GM23338 (cell line): Measurements from ENCODE around the gene KLHL36. TPM values are rescaled to one million over a fixed set of nuclear protein-coding genes. Genes with fewer than 3 reads are reported as not detected.

Experiments
- ATAC-seq: fragments of 200-7000 bp; cut with Tn5 transposase; 3 replicates; pipeline ENCODE4 v1.9.1; 2020
- DNase-seq: peaks from one replicate; pipeline ENCODE4 v3.0.0-alpha.2; 2015; ENCODE audit warnings: low spot score
- H2AFZ ChIP-seq: fragments of 200-600 bp; sonication (generic); 2 replicates; pipeline ENCODE4 v1.8.0; 2016; ENCODE audit warnings: antibody characterized with exemption, mild to moderate bottlenecking, moderate library complexity
- H3F3A ChIP-seq: fragments of 200-600 bp; sonication (generic); replicated peaks from 2 replicates; pipeline ENCODE4 v1.8.0; 2017; ENCODE audit warnings: antibody characterized with exemption, mixed run types, low read depth
- H3K27ac ChIP-seq: fragments of 200-600 bp; sonication (generic); 2 replicates; pipeline ENCODE4 v1.6.1; 2016; ENCODE audit warnings: low read depth
- H3K27me3 ChIP-seq: fragments of 200-600 bp; sonication (generic); 2 replicates; pipeline ENCODE4 v1.8.0; 2016; ENCODE audit warnings: mild to moderate bottlenecking, mixed run types, moderate library complexity; ENCODE audit not compliant: insufficient read depth
- H3K36me3 ChIP-seq: fragments of 200-600 bp; sonication (generic); 2 replicates; pipeline ENCODE4 v1.8.0; 2016; ENCODE audit warnings: mild to moderate bottlenecking; ENCODE audit not compliant: insufficient read depth
- H3K4me1 ChIP-seq: fragments of 200-600 bp; sonication (generic); 2 replicates; pipeline ENCODE4 v1.8.0; 2016; ENCODE audit warnings: mild to moderate bottlenecking, moderate library complexity; ENCODE audit not compliant: insufficient read depth
- H3K4me2 ChIP-seq: fragments of 200-600 bp; sonication (generic); 2 replicates; pipeline ENCODE4 v1.7.1; 2017; ENCODE audit warnings: mixed run types
- H3K4me3 ChIP-seq: fragments of 200-600 bp; sonication (generic); 2 replicates; pipeline ENCODE4 v1.6.1; 2016; ENCODE audit warnings: mixed run types
- H3K79me2 ChIP-seq: fragments of 200-600 bp; sonication (generic); replicated peaks from 2 replicates; pipeline ENCODE4 v1.8.0; 2017; ENCODE audit warnings: mild to moderate bottlenecking; ENCODE audit not compliant: insufficient read depth
- H3K9me2 ChIP-seq: fragments of 200-600 bp; sonication (generic); 2 replicates; pipeline ENCODE4 v1.8.0; 2017; ENCODE audit not compliant: insufficient read depth
- H4K20me1 ChIP-seq: fragments of 200-600 bp; sonication (generic); replicated peaks from 2 replicates; pipeline ENCODE4 v1.8.0; 2017; ENCODE audit warnings: mild to moderate bottlenecking; ENCODE audit not compliant: insufficient read depth
- H3K27ac Mint-ChIP-seq: 2 replicates; pipeline ENCODE4 v1.8.0; 2020; ENCODE audit warnings: inconsistent platforms, mild to moderate bottlenecking, moderate library complexity, mixed read lengths
- H3K27me3 Mint-ChIP-seq: 3 replicates; pipeline ENCODE4 v1.8.0; 2022; ENCODE audit warnings: low read depth, mild to moderate bottlenecking, moderate library complexity, mixed read lengths, inconsistent platforms; ENCODE audit not compliant: insufficient read depth, poor library complexity
- H3K36me3 Mint-ChIP-seq: 3 replicates; pipeline ENCODE4 v1.8.0; 2021; ENCODE audit warnings: low read depth, mild to moderate bottlenecking, inconsistent platforms, moderate library complexity, mixed read lengths
- H3K4me1 Mint-ChIP-seq: 3 replicates; pipeline ENCODE4 v1.8.0; 2020; ENCODE audit warnings: mild to moderate bottlenecking, inconsistent platforms, mixed read lengths
- H3K4me3 Mint-ChIP-seq: 3 replicates; pipeline ENCODE4 v1.8.0; 2021; ENCODE audit warnings: moderate library complexity, mild to moderate bottlenecking, inconsistent platforms, mixed read lengths
- H3K9me3 Mint-ChIP-seq: 3 replicates; pipeline ENCODE4 v1.8.0; 2020; ENCODE audit warnings: moderate library complexity, mild to moderate bottlenecking, inconsistent platforms, mixed read lengths
- CREB1 ChIP-seq: fragments of 250-450 bp; sonication (Bioruptor Pico); IDR thresholded peaks from 2 replicates; pipeline ENCODE4 v1.5.0; 2020; ENCODE audit warnings: low read depth, mild to moderate bottlenecking, moderate library complexity
- CTCF ChIP-seq, 2 experiments: fragments of 200-600 bp in 1 of 2; sonication (generic) in 1 of 2; conservative IDR thresholded peaks; 2 replicates each; pipeline versions ENCODE4 v1.5.1 to v1.6.1; 2016 to 2017; ENCODE audit warnings: antibody characterized with exemption in 2 of 2, low read depth in 2 of 2, mild to moderate bottlenecking in 2 of 2, moderate library complexity in 1 of 2
- ETS1 ChIP-seq: IDR thresholded peaks from 2 replicates; pipeline ENCODE4 v1.6.1; 2016; ENCODE audit warnings: antibody characterized with exemption
- EZH2 ChIP-seq: fragments of 200-600 bp; sonication (generic); IDR thresholded peaks from one replicate; pipeline ENCODE4 v1.8.0; 2017; ENCODE audit warnings: antibody characterized with exemption, mild to moderate bottlenecking, low read depth; ENCODE audit not compliant: unreplicated experiment
- EZH2phosphoT487 ChIP-seq: fragments of 200-600 bp; sonication (generic); IDR thresholded peaks from one replicate; pipeline ENCODE4 v1.8.1; 2018; ENCODE audit warnings: antibody characterized with exemption; ENCODE audit not compliant: unreplicated experiment
- JUNB ChIP-seq: IDR thresholded peaks from one replicate; pipeline ENCODE4 v1.6.1; 2016; ENCODE audit warnings: antibody characterized with exemption; ENCODE audit not compliant: unreplicated experiment
- REST ChIP-seq: IDR thresholded peaks from one replicate; pipeline ENCODE4 v1.6.1; 2018; ENCODE audit warnings: antibody characterized with exemption; ENCODE audit not compliant: unreplicated experiment
- STAT1 ChIP-seq: IDR thresholded peaks from one replicate; pipeline ENCODE4 v1.6.1; 2016; ENCODE audit warnings: antibody characterized with exemption; ENCODE audit not compliant: unreplicated experiment
- ZNF114 ChIP-seq: fragments of 250-450 bp; sonication (Bioruptor Pico); IDR thresholded peaks from 2 replicates; pipeline ENCODE4 v1.5.0; 2020; ENCODE audit warnings: mild to moderate bottlenecking, moderate library complexity
- ZNF331 ChIP-seq: fragments of 250-450 bp; sonication (Bioruptor Pico); IDR thresholded peaks from 2 replicates; pipeline ENCODE4 v1.5.0; 2020; ENCODE audit warnings: low read depth, mild to moderate bottlenecking, moderate library complexity
- ZNF462 ChIP-seq: fragments of 250-450 bp; sonication (Bioruptor Pico); IDR thresholded peaks from 2 replicates; pipeline ENCODE4 v1.5.0; 2020; ENCODE audit warnings: mild to moderate bottlenecking, moderate library complexity
- polyA plus RNA-seq: library from polyadenylated mRNA; unstranded; fragments of >200 nt; fragmentation: Nextera tagmentation; extraction: Ambion mirVana; gene quantifications from 2 replicates; pipeline ENCODE4 v1.2.1, GENCODE V29; 2016
- total RNA-seq: library from RNA; depleted of rRNA; stranded (reverse); fragments of >200 nt; shearing (Covaris generic); gene quantifications from 2 replicates; pipeline ENCODE4 v1.2.3, GENCODE V29; 2014

Gene KLHL36
- total and polyA plus RNA-seq, 2 experiments from 2014 or later, result 13.4 to 70.4 TPM

GRCh38 chr16:84660973-84661372 is 12.7 kb downstream of the KLHL36 start (continued):
- TF ChIP-seq CTCF (conservative IDR thresholded peaks at IDR 0.05; ENCODE audit: low read depth in 2 of 2) (no peak), JUNB (no peak), ZNF114 (no peak)

GRCh38 chr16:84661418-84662060 is 13.2 kb downstream of the KLHL36 start:
- Histone ChIP-seq H3K4me1 (peaks cover 15% of the 10 kb centered on the region), H3K27me3 (no peaks in the 10 kb centered on the region), H3K9me2 (no peaks in the 10 kb centered on the region), H3K36me3 (peaks cover 4% of the 10 kb centered on the region; the same call in 1 of the 2 replicates), H3K79me2 (no peaks in the 10 kb centered on the region), H3K4me2 (no peak overlapping the region), H3K4me3 (no peak overlapping the region), H3F3A (0 out of 2 replicates have a peak, but pooled peaks cover 2% of the 10 kb centered on the region), H3K27ac (no peak overlapping the region), H2AFZ (no peak overlapping the region), H4K20me1 (no peaks in the 10 kb centered on the region)
- Mint-ChIP-seq H3K27me3 (peaks cover 10% of the 10 kb centered on the region), H3K27ac (no peak overlapping the region), H3K4me1 (peaks cover 19% of the 10 kb centered on the region), H3K4me3 (no peak overlapping the region), H3K9me3 (no peaks in the 10 kb centered on the region), H3K36me3 (peaks cover 48% of the 10 kb centered on the region)
- DNase-seq (no peak), ATAC-seq (no peak)
- TF ChIP-seq EZH2phosphoT487, result no peak
- no peak for TF ChIP-seq CREB1 (CRISPR knock-in tag)
- no peak for TF ChIP-seq ETS1
- no peak for TF ChIP-seq REST
- no peak for TF ChIP-seq STAT1
- TF ChIP-seq EZH2, result no peak
- TF ChIP-seq ZNF331 (CRISPR knock-in tag), result no peak
- no peak for TF ChIP-seq JUNB
- no peak for TF ChIP-seq ZNF462 (CRISPR knock-in tag)
